Body of pancreas (tissue), 4 donors: ENCODE results near the gene TNIK.

Source experiments
- CTCF ChIP-seq, 7 experiments: fragments of 450-650 bp in 4 of 7; fragments of 200-600 bp in 3 of 7; sonication (generic) in 3 of 7; IDR thresholded peaks; one replicate each; pipeline ENCODE4 v1.5.1; 2016 to 2019; ENCODE audit warnings: antibody characterized with exemption in 7 of 7
- POLR2A ChIP-seq, 3 donors: fragments of 450-650 bp; IDR thresholded peaks; one replicate each; pipeline ENCODE4 v1.6.1; 2016; ENCODE audit warnings: antibody characterized with exemption in 3 of 3, mild to moderate bottlenecking in 2 of 3

GRCh38 chr3:171389491-171389890 lies 70.7 kb downstream of the TNIK start:
- TF ChIP-seq CTCF (IDR thresholded peaks at IDR 0.05) (no peak), POLR2A (IDR thresholded peaks at IDR 0.05) (no peak)
